GM15510 (cell line): ENCODE results near the gene LRRC43.

ENCODE experiments used
- POLR2A ChIP-seq: IDR thresholded peaks from 3 replicates; pipeline ENCODE4 v1.6.1; 2011; ENCODE audit warnings: borderline replicate concordance; ENCODE audit not compliant: insufficient read length; ENCODE audit errors: extremely low read depth

The LRRC43 gene

GRCh38 chr12:122199484-122200355 is 16.8 kb downstream of the LRRC43 start:
- no peak for TF ChIP-seq POLR2A

DNA sequence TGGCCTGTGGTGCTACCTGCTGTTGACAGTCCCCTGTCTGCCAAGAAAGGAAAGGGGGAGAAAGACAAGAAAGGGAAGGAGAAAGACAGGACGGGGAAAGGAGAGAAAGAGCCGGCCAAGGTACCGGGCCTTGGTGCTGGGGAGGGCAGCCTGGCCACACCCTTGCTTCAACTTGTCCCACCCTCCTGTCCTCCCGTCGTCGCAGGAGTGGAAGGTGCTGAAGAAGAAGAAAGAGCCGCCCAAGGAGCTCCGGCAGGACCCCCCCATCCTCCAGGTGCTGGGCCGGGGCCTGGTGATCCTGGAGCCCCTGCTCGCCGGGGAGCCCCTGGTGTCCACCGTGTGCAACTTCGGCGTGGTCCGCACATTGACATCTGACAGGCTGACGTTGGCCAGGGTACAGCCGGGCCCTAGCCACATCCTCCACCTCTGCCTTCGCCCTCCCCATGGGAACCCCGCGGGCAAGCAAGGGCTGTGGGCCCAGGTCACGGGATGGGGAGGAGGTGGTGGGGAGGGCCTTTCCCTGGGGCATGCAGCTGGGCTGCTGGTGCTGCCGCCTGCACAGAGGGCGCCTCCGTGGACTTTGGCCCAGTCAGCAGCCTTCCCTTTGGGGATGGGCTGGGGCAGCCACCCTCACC is 17.7 kb downstream of the LRRC43 start:
- no peak for TF ChIP-seq POLR2A

DNA sequence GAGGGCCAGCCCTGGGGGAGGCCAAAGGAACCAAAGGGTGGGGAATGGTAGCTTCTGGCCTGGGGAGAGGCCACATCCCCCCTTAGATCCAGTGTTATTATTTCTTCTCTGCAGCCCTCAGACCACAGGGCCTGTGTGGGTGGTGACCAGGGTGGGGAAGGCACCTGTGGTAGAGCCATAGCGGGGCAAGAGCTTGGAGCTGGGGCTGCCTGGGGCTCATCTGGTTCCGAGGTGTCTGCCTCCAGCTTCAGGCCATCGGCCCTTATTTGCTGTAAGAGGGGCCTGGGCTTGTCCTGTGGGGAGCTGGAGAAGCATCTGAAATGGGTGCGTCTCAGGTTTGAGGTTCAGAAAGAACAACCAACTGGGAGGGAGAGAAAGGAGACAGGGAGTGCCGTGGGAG is 18.5 kb downstream of the LRRC43 start:
- no peak for TF ChIP-seq POLR2A

GRCh38 chr12:122202017-122202416 is 19.1 kb downstream of the LRRC43 start:
- no peak for TF ChIP-seq POLR2A

DNA sequence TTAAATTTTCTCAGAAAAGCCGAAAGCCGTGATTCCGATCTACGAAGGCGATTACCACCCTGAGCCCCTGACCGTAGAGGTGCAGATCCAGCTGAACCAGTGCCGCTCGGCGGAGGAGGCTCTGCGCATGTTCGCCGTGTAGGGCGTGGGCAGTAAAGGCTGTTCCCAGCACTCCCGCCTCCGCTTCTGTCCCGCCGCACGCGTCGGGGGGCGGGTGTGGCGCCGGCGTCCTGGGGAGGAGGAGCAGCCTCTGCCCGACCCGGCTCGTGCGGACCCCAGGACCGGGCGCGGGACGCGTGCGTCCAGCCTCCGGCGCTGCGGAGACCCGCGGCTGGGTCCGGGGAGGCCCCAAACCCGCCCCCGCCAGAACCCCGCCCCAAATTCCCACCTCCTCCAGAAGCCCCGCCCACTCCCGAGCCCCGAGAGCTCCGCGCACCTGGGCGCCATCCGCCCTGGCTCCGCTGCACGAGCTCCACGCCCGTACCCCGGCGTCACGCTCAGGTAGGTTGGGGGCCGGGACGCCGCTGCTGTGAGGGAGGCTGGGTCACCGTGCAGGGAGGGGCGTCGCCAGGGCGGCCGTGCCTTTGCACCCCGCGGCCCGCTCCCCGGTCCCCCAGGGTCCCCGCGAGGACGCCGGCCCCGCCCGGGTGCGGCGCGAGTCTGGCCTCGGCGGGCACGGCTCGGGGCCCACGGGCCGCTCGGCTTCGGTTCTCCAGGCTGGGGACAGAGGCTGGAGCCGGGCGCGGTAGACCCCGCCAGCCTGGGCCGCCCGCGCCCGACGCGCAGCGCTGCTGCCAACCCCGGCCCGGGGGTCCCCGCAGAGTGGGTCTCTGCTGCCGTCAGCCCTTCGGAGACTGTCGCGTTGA is 20.6 kb downstream of the LRRC43 start, which contains the start of gene B3GNT4:
Gene B3GNT4, plus strand, starts transcription at position 409 of the 866 bp plus-strand sequence. CDS start 910 bp downstream, outside the sequence.
- TF ChIP-seq POLR2A: no peak

GRCh38 chr12:122204167-122205052 is 21.5 kb downstream of the LRRC43 start:
- TF ChIP-seq POLR2A: no peak

- TF ChIP-seq POLR2A: no peak
These were observed 22.4 kb downstream of the LRRC43 start for GRCh38 chr12:122205053-122205925.

- no peak for TF ChIP-seq POLR2A
These were observed 23.4 kb downstream of the LRRC43 start for GRCh38 chr12:122206111-122206881.

GRCh38 chr12:122206976-122207375 is 24.1 kb downstream of the LRRC43 start:
- TF ChIP-seq POLR2A: no peak

GRCh38 chr12:122207391-122207790 is 24.5 kb downstream of the LRRC43 start:
- no peak for TF ChIP-seq POLR2A

GRCh38 chr12:122208073-122208820 is 25.3 kb downstream of the LRRC43 start:
- no peak for TF ChIP-seq POLR2A

- TF ChIP-seq POLR2A: no peak
These were observed 32.8 kb downstream of the LRRC43 start for GRCh38 chr12:122215771-122216170.
